Ascending aorta (tissue), 2 donors: Measurements from ENCODE around the gene KCNMA1. TPM values are rescaled to one million over a fixed set of nuclear protein-coding genes. Genes with fewer than 3 reads are reported as not detected.

ENCODE experiments used
- DNase-seq, 2 donors: peaks; one replicate each; pipeline ENCODE4 v3.0.0-alpha.2; 2019; ENCODE audit warnings: low spot score in 2 of 2
- H3K27ac ChIP-seq, 2 donors: fragments of 200-600 bp; sonication (generic); one replicate each; pipeline ENCODE4 v1.5.1; 2016 to 2017; ENCODE audit warnings: mild to moderate bottlenecking in 1 of 2
- H3K27me3 ChIP-seq: fragments of 200-600 bp; sonication (generic); one replicate; pipeline ENCODE4 v1.5.1; 2017
- H3K36me3 ChIP-seq, 2 donors: fragments of 200-600 bp; sonication (generic); one replicate each; pipeline ENCODE4 v1.5.1; 2016
- H3K4me1 ChIP-seq, 2 donors: fragments of 200-600 bp; sonication (generic); one replicate each; pipeline ENCODE4 v1.5.1; 2016 to 2017; ENCODE audit warnings: mild to moderate bottlenecking in 1 of 2
- H3K4me3 ChIP-seq, 2 donors: fragments of 200-600 bp; sonication (generic); one replicate each; pipeline ENCODE4 v1.5.1; 2016 to 2017; ENCODE audit warnings: mild to moderate bottlenecking in 1 of 2
- H3K9me3 ChIP-seq, 2 donors: fragments of 200-600 bp; sonication (generic); one replicate each; pipeline ENCODE4 v1.5.1; 2016
- intact Hi-C: fragments of 100-400 bp; cut with DNase I; formaldehyde crosslinking; loops from one replicate; pipeline ENCODE4 v1.15.1; 2023
- total RNA-seq: library from RNA; depleted of rRNA; stranded (reverse); fragments of >200 nt; gene quantifications from one replicate; pipeline ENCODE4 v1.1.0, GENCODE V29; 2016
- TF ChIP-seq, protein P1 (sequence below), 3 experiments: fragments of 200-600 bp in 2 of 3; fragments of 450-650 bp in 1 of 3; sonication (generic) in 2 of 3; IDR thresholded peaks; one replicate each; pipeline ENCODE4 v1.5.1; 2016 to 2019; ENCODE audit warnings: antibody characterized with exemption in 3 of 3, mild to moderate bottlenecking in 1 of 3, moderate library complexity in 1 of 3

KCNMA1 gene
- total RNA-seq, 1 donor from 2014 or later: 28.6 TPM

DNA sequence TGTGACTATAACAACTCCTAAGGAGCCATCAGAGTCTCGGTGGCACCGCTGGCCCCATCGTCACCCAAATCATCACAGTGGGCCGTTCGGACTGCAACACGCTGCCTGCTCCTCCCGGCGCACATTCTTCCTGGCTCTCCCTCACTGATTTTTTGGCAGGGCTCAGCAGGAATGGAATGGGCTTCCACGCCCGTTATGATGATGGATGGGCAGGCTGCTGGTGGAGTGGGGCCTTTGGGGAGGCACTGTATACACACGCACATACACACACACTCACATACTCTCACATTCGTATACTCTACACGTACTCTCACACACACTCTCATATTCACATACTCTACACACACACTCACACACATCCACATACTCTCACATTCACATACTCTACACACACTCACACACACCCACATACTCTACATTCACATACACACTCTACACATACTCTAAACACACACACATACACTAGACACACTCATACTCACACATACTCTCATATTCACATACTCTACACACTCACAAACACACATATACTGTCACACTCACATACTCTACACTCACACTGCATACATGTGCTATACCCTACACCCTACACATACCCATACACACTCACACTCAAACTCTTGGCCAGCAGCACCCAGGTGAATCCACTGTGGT is 99.8 kb downstream of the KCNMA1 start:
- peak in 1 of 2 donors; percentile 81 for DNase-seq
- TF ChIP-seq, protein P1, sequence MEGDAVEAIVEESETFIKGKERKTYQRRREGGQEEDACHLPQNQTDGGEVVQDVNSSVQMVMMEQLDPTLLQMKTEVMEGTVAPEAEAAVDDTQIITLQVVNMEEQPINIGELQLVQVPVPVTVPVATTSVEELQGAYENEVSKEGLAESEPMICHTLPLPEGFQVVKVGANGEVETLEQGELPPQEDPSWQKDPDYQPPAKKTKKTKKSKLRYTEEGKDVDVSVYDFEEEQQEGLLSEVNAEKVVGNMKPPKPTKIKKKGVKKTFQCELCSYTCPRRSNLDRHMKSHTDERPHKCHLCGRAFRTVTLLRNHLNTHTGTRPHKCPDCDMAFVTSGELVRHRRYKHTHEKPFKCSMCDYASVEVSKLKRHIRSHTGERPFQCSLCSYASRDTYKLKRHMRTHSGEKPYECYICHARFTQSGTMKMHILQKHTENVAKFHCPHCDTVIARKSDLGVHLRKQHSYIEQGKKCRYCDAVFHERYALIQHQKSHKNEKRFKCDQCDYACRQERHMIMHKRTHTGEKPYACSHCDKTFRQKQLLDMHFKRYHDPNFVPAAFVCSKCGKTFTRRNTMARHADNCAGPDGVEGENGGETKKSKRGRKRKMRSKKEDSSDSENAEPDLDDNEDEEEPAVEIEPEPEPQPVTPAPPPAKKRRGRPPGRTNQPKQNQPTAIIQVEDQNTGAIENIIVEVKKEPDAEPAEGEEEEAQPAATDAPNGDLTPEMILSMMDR (IDR thresholded peaks at IDR 0.05): no peak
- intact Hi-C loops: loop anchor here (2.0 kb wide), 1 partner anchor 17 kb away; no protein-coding TSS in a partner anchor
- H3K27me3 ChIP-seq: no peaks in the 10 kb centered on the region
- no peaks in the 10 kb centered on the region for H3K9me3 ChIP-seq
- no peaks in the 10 kb centered on the region for H3K36me3 ChIP-seq
- peak overlapping the region; percentile 62 to 75 for H3K27ac ChIP-seq
- no peak overlapping the region for H3K4me3 ChIP-seq
- H3K4me1 ChIP-seq: peaks cover 4 to 25% of the 10 kb centered on the region in 2 donors

- no peak for DNase-seq
- Histone ChIP-seq H3K36me3 (no peaks in the 10 kb centered on the region), H3K9me3 (no peaks in the 10 kb centered on the region), H3K4me3 (no peak overlapping the region), H3K4me1 (peaks cover 4 to 31% of the 10 kb centered on the region in 2 donors), H3K27ac (peak overlapping the region; percentile 62 to 75), H3K27me3 (no peaks in the 10 kb centered on the region)
- TF ChIP-seq, protein P1 (IDR thresholded peaks at IDR 0.05): no peak
- intact Hi-C loops: loop anchor here (2.0 kb wide), 1 partner anchor 18 kb away; no protein-coding TSS in a partner anchor
Observed at GRCh38 chr10:77537071-77537470, 100.5 kb downstream of the KCNMA1 start.

GRCh38 chr10:77533887-77534278 is 103.7 kb downstream of the KCNMA1 start:
- Histone ChIP-seq H3K36me3 (no peaks in the 10 kb centered on the region), H3K4me3 (no peak overlapping the region), H3K9me3 (no peaks in the 10 kb centered on the region), H3K27me3 (no peaks in the 10 kb centered on the region), H3K27ac (peak overlapping the region; percentile 24 to 61), H3K4me1 (peaks cover 13 to 47% of the 10 kb centered on the region in 2 donors)
- intact Hi-C loops: no loop called here
- DNase-seq: no peak
- TF ChIP-seq, protein P1 (IDR thresholded peaks at IDR 0.05): no peak

DNA sequence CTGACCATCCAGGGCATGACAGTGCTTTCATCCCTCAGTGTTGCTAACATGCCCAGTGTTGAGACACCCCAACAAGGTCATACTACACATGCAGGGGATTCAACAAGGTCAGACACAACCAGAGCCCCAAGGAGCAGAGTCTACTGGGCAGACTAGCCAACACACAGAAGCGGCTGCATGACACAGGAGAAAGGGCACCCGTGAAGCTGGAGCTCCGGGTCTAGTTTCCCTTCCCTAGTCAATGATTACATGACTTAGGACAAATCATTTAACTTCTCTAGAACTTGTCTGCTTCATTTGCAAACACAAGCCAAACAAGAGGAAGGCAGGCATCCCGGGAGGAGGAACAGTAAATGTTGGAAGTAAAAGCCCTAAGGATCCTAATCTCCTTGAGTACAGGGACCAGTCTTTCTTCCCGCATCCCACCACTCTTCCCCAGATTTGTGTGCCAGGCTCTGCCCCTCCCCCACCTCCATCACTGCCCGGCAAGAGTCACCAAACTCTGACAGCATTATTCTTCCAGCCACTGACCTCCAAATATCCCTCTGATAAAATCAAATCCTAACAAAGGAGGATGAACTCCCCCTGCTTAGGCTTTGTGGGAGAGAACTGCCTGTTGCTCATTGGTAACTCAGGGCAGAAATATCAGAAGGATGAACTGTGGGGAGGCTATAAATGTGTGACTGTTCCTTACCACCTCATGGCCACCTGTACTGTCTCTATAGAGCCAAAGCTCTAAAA is 104.3 kb downstream of the KCNMA1 start:
- H3K27ac ChIP-seq: peak overlapping the region; percentile 24 to 61
- no peak for DNase-seq
- no peak overlapping the region for H3K4me3 ChIP-seq
- no peaks in the 10 kb centered on the region for H3K36me3 ChIP-seq
- H3K9me3 ChIP-seq: no peaks in the 10 kb centered on the region
- no peaks in the 10 kb centered on the region for H3K27me3 ChIP-seq
- peaks cover 13 to 45% of the 10 kb centered on the region in 2 donors for H3K4me1 ChIP-seq
- intact Hi-C loops: no loop called here
- TF ChIP-seq, protein P1 (IDR thresholded peaks at IDR 0.05): no peak

DNA sequence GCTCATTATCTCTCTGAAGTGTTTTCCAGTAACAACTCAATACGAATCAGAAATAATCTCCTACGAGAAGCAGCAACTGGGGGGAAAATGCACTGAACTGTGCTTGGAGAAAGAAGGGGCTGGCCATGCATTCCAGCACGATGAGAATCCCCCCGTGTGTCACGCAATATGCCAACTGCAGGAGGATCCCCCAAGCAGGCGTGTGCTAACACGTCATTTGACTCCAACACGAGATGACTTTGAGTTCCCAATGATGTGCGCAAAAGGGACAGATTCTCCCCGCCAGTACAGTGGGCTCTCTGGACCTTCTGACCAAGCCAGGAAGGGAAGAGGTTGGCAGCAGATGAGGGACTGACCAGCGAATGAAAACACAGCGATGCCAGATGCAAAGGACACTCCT is 105.5 kb downstream of the KCNMA1 start:
- DNase-seq: no peak
- H3K27me3 ChIP-seq: no peaks in the 10 kb centered on the region
- no peaks in the 10 kb centered on the region for H3K36me3 ChIP-seq
- no peak overlapping the region for H3K4me3 ChIP-seq
- intact Hi-C loops: no loop called here
- peaks cover 10 to 38% of the 10 kb centered on the region in 2 donors for H3K4me1 ChIP-seq
- TF ChIP-seq, protein P1 (IDR thresholded peaks at IDR 0.05): no peak
- H3K27ac ChIP-seq: peak overlapping the region in 1 of 2 donors; percentile 75
- no peaks in the 10 kb centered on the region for H3K9me3 ChIP-seq
